ENCODE measurements around the gene HCLS1.
A peak's percentile ranks its signal among the peaks of the same experiment; 100 is the strongest.
"Not testable (repeated sequence)": the region's sequence is repeated elsewhere in the genome, so short reads cannot be mapped to it uniquely, and the experiment has no call there.

HCLS1 gene

GRCh38 chr3:121698476-121698875, 37.8 kb upstream of the HCLS1 start:
- TF ChIP-seq CTCF (IDR thresholded peaks at IDR 0.05; ENCODE audit: extremely low read depth, missing control alignments), result no peak
- DNase-seq (ENCODE audit: low spot score), result no peak

GRCh38 chr3:121696186-121696585, 35.5 kb upstream of the HCLS1 start:
- no peak for DNase-seq (ENCODE audit: low spot score)

GRCh38 chr3:121692010-121692699, 31.5 kb upstream of the HCLS1 start:
- no peak for DNase-seq (ENCODE audit: low spot score)
- no peak for TF ChIP-seq CTCF (IDR thresholded peaks at IDR 0.05; ENCODE audit: extremely low read depth, missing control alignments)

More at GRCh38 chr3:121696186-121696585, 35.5 kb upstream of the HCLS1 start:
- TF ChIP-seq CTCF (IDR thresholded peaks at IDR 0.05; ENCODE audit: extremely low read depth, missing control alignments), result no peak

- DNase-seq (ENCODE audit: low spot score), result peak; percentile 64
- TF ChIP-seq CTCF (IDR thresholded peaks at IDR 0.05; ENCODE audit: extremely low read depth, missing control alignments), result no peak
Measured at GRCh38 chr3:121690777-121691405, 30.2 kb upstream of the HCLS1 start.

GRCh38 chr3:121688747-121689146, 28.0 kb upstream of the HCLS1 start:
- not testable (repeated sequence) for DNase-seq (ENCODE audit: low spot score)

- no peak for TF ChIP-seq CTCF (IDR thresholded peaks at IDR 0.05; ENCODE audit: extremely low read depth, missing control alignments)
- DNase-seq (ENCODE audit: low spot score), result no peak
Measured at GRCh38 chr3:121681792-121682191, 21.1 kb upstream of the HCLS1 start.

- no peak for DNase-seq (ENCODE audit: low spot score)
- no peak for TF ChIP-seq CTCF (IDR thresholded peaks at IDR 0.05; ENCODE audit: extremely low read depth, missing control alignments)
Measured at GRCh38 chr3:121677141-121677540, 16.4 kb upstream of the HCLS1 start.

- no peak for TF ChIP-seq CTCF (IDR thresholded peaks at IDR 0.05; ENCODE audit: extremely low read depth, missing control alignments)
Measured at GRCh38 chr3:121670676-121671075, 10.0 kb upstream of the HCLS1 start.

More at GRCh38 chr3:121670676-121671075, 10.0 kb upstream of the HCLS1 start:
- no peak for DNase-seq (ENCODE audit: low spot score)
